DOHH2 (cell line): ENCODE measurements around the gene SMPD1.

ENCODE experiments used
- H3F3A ChIP-seq: fragments of 200-600 bp; sonication (generic), shearing (Covaris generic); 2 replicates; pipeline ENCODE4 v1.6.0; 2016; ENCODE audit warnings: antibody characterized with exemption, mild to moderate bottlenecking; ENCODE audit not compliant: control insufficient read depth, insufficient read depth
- H3K27ac ChIP-seq: fragments of 200-600 bp; sonication (generic); 2 replicates; pipeline ENCODE4 v1.5.1; 2014; ENCODE audit warnings: low read depth, mild to moderate bottlenecking, low read length, moderate library complexity
- H3K27me3 ChIP-seq: fragments of 200-600 bp; sonication (generic); 2 replicates; pipeline ENCODE4 v1.6.1; 2014; ENCODE audit warnings: mild to moderate bottlenecking, low read length, mixed read lengths; ENCODE audit not compliant: control insufficient read depth
- H3K36me3 ChIP-seq: fragments of 200-600 bp; sonication (generic); 2 replicates; pipeline ENCODE4 v1.6.1; 2014; ENCODE audit warnings: mild to moderate bottlenecking, low read length, moderate library complexity, mixed read lengths; ENCODE audit not compliant: control insufficient read depth
- H3K4me1 ChIP-seq: fragments of 200-600 bp; sonication (generic); 2 replicates; pipeline ENCODE4 v1.6.1; 2014; ENCODE audit warnings: mild to moderate bottlenecking, low read length, mixed read lengths; ENCODE audit not compliant: control insufficient read depth
- H3K4me2 ChIP-seq: fragments of 200-600 bp; sonication (generic); 2 replicates; pipeline ENCODE4 v1.6.0; 2014; ENCODE audit warnings: mild to moderate bottlenecking, low read length, moderate library complexity
- H3K4me3 ChIP-seq: fragments of 200-600 bp; sonication (generic); 2 replicates; pipeline ENCODE4 v1.5.1; 2014; ENCODE audit warnings: mild to moderate bottlenecking, low read length, mixed read lengths
- H3K79me2 ChIP-seq: fragments of 200-600 bp; sonication (generic); 2 replicates; pipeline ENCODE4 v1.6.1; 2014; ENCODE audit warnings: mild to moderate bottlenecking, low read length, mixed read lengths; ENCODE audit not compliant: control insufficient read depth
- H3K9me2 ChIP-seq: fragments of 200-600 bp; sonication (generic); replicated peaks from 2 replicates; pipeline ENCODE4 v1.6.1; 2014; ENCODE audit warnings: mild to moderate bottlenecking, low read length, mixed read lengths; ENCODE audit not compliant: control insufficient read depth
- H3K9me3 ChIP-seq: fragments of 200-600 bp; sonication (generic); 2 replicates; pipeline ENCODE4 v1.6.1; 2014; ENCODE audit warnings: antibody characterized with exemption, low read length, mixed read lengths; ENCODE audit not compliant: control insufficient read depth, insufficient read depth
- H4K20me1 ChIP-seq: fragments of 200-600 bp; sonication (generic); 2 replicates; pipeline ENCODE4 v1.6.0; 2014; ENCODE audit warnings: low read depth, mild to moderate bottlenecking, antibody characterized with exemption, low read length, moderate library complexity; ENCODE audit not compliant: control insufficient read depth, insufficient read depth
- CTCF ChIP-seq: fragments of 200-600 bp; sonication (generic); IDR thresholded peaks from one replicate; pipeline ENCODE4 v1.5.1; 2014; ENCODE audit warnings: antibody characterized with exemption, mild to moderate bottlenecking, low read depth, low read length; ENCODE audit not compliant: poor library complexity, severe bottlenecking
- EZH2phosphoT487 ChIP-seq: fragments of 200-600 bp; sonication (generic); IDR thresholded peaks from 2 replicates; pipeline ENCODE4 v1.6.1; 2017; ENCODE audit warnings: borderline replicate concordance, mild to moderate bottlenecking, antibody characterized with exemption, low read length, moderate library complexity, mixed read lengths

The SMPD1 gene

GRCh38 chr11:6365659-6366058, 24.6 kb upstream of the SMPD1 start:
- no peaks in the 10 kb centered on the region for H3K36me3 ChIP-seq
- H3K9me3 ChIP-seq: no peaks in the 10 kb centered on the region
- no peaks in the 10 kb centered on the region for H3K79me2 ChIP-seq
- TF ChIP-seq EZH2phosphoT487 (no peak), CTCF (no peak)
- H4K20me1 ChIP-seq: no peaks in the 10 kb centered on the region
- peaks cover 6% of the 10 kb centered on the region for H3K27me3 ChIP-seq
- no peaks in the 10 kb centered on the region for H3K4me1 ChIP-seq
- H3K9me2 ChIP-seq: no peaks in the 10 kb centered on the region
- H3K27ac ChIP-seq: no peak overlapping the region
- no peak overlapping the region for H3K4me3 ChIP-seq
- H3K4me2 ChIP-seq: no peak overlapping the region
- H3F3A ChIP-seq: no peaks in the 10 kb centered on the region

GRCh38 chr11:6371825-6372224, 18.4 kb upstream of the SMPD1 start:
- Histone ChIP-seq H3K4me1 (no peaks in the 10 kb centered on the region), H3K27me3 (no peaks in the 10 kb centered on the region), H3K4me3 (no peak overlapping the region), H3F3A (no peaks in the 10 kb centered on the region), H4K20me1 (no peaks in the 10 kb centered on the region), H3K9me3 (no peaks in the 10 kb centered on the region), H3K27ac (no peak overlapping the region), H3K9me2 (no peaks in the 10 kb centered on the region), H3K79me2 (no peaks in the 10 kb centered on the region), H3K4me2 (no peak overlapping the region), H3K36me3 (no peaks in the 10 kb centered on the region)
- TF ChIP-seq EZH2phosphoT487: no peak

GRCh38 chr11:6377902-6378639, 12.2 kb upstream of the SMPD1 start:
- Histone ChIP-seq H3K27ac (no peak overlapping the region), H4K20me1 (no peaks in the 10 kb centered on the region), H3K36me3 (no peaks in the 10 kb centered on the region), H3K9me3 (no peaks in the 10 kb centered on the region), H3K79me2 (no peaks in the 10 kb centered on the region), H3K4me1 (peaks cover 9% of the 10 kb centered on the region), H3F3A (no peaks in the 10 kb centered on the region), H3K27me3 (no peaks in the 10 kb centered on the region), H3K9me2 (no peaks in the 10 kb centered on the region), H3K4me2 (peak overlapping the region; percentile 33), H3K4me3 (peak overlapping the region; percentile 28)
- TF ChIP-seq CTCF: no peak
- no peak for TF ChIP-seq EZH2phosphoT487

- Histone ChIP-seq H3K4me1 (peaks cover 9% of the 10 kb centered on the region), H3K36me3 (no peaks in the 10 kb centered on the region), H3K79me2 (no peaks in the 10 kb centered on the region), H3K4me2 (peak overlapping the region; percentile 33), H3K27me3 (no peaks in the 10 kb centered on the region), H4K20me1 (no peaks in the 10 kb centered on the region), H3K9me2 (no peaks in the 10 kb centered on the region), H3K27ac (no peak overlapping the region), H3K4me3 (peak overlapping the region; percentile 28; the same call in 1 of the 2 replicates), H3K9me3 (no peaks in the 10 kb centered on the region), H3F3A (no peaks in the 10 kb centered on the region)
- TF ChIP-seq CTCF (no peak), EZH2phosphoT487 (no peak)
Measured at GRCh38 chr11:6378640-6378989, 11.7 kb upstream of the SMPD1 start.
